ENCODE data around the gene MATN1.

GRCh38 chr1:30726773-30727684 is 3.6 kb upstream of the MATN1 start:
- TF ChIP-seq POLR2AphosphoS5 (IDR thresholded peaks at IDR 0.05; ENCODE audit: insufficient read depth in 1 of 2, low read depth in 1 of 2) (no peak), CTCF (IDR thresholded peaks at IDR 0.05) (no peak)
